K562 (cell line): ENCODE data around the gene NDUFB1. TPM values are rescaled to one million over a fixed set of nuclear protein-coding genes. Genes with fewer than 3 reads are reported as not detected.

ENCODE experiments used
- C11orf30 ChIP-seq: fragments of 450-650 bp; IDR thresholded peaks from 2 replicates; pipeline ENCODE4 v1.6.1; 2016; ENCODE audit warnings: low read depth, mild to moderate bottlenecking
- CREBBP ChIP-seq: IDR thresholded peaks from one replicate; pipeline ENCODE4 v1.6.1; 2012; ENCODE audit warnings: low read depth, mild to moderate bottlenecking, control low read depth, inconsistent platforms, low read length
- FOXP1 ChIP-seq: sonication (generic); formaldehyde crosslinking; IDR thresholded peaks from 2 replicates; pipeline ENCODE4 v1.8.0; 2022; ENCODE audit warnings: mild to moderate bottlenecking, missing genetic modification reagents
- HDAC3 ChIP-seq: fragments of 450-650 bp; IDR thresholded peaks from 2 replicates; pipeline ENCODE4 v1.6.1; 2018; ENCODE audit warnings: borderline replicate concordance, mild to moderate bottlenecking, moderate library complexity; ENCODE audit not compliant: partially characterized antibody
- HIVEP1 ChIP-seq: fragments of 250-450 bp; sonication (Bioruptor Pico); IDR thresholded peaks from 2 replicates; pipeline ENCODE4 v1.4.0; 2020; ENCODE audit warnings: mild to moderate bottlenecking
- NCOA4 ChIP-seq: fragments of 450-650 bp; IDR thresholded peaks from 2 replicates; pipeline ENCODE4 v1.6.1; 2018; ENCODE audit warnings: mild to moderate bottlenecking; ENCODE audit not compliant: partially characterized antibody
- NEUROD1 ChIP-seq: fragments of 150-350 bp; IDR thresholded peaks from 2 replicates; pipeline ENCODE4 v1.6.1; 2014; ENCODE audit warnings: borderline replicate concordance, low read length, low read depth; ENCODE audit not compliant: partially characterized antibody
- NONO ChIP-seq, 2 experiments: fragments of 200-400 bp in 1 of 2; fragments of 450-650 bp in 1 of 2; formaldehyde crosslinking in 1 of 2; IDR thresholded peaks; 2 replicates each; pipeline ENCODE4 v1.6.1; 2017; ENCODE audit warnings: low read depth in 2 of 2, mild to moderate bottlenecking in 2 of 2, moderate library complexity in 2 of 2, low read length in 1 of 2
- NR2C2 ChIP-seq, 2 experiments: fragments of 200-800 bp in 1 of 2; sonication (Bioruptor generic) in 1 of 2; sonication (generic) in 1 of 2; formaldehyde crosslinking in 1 of 2; IDR thresholded peaks; 2 replicates each; pipeline versions ENCODE4 v1.6.1 to v1.8.0; 2016 to 2022; ENCODE audit warnings: mild to moderate bottlenecking in 1 of 2, missing compliant biosample characterization in 1 of 2, missing genetic modification characterization in 1 of 2, missing genetic modification reagents in 1 of 2
- NUFIP1 ChIP-seq: fragments of 450-650 bp; IDR thresholded peaks from 2 replicates; pipeline ENCODE4 v1.6.1; 2018; ENCODE audit not compliant: partially characterized antibody
- PBX2 ChIP-seq, 2 experiments: IDR thresholded peaks in 1 of 2; conservative IDR thresholded peaks in 1 of 2; 2 replicates each; pipeline ENCODE4 v1.6.1; 2016; ENCODE audit warnings: low read depth in 2 of 2, mild to moderate bottlenecking in 1 of 2, missing compliant biosample characterization in 1 of 2, missing genetic modification characterization in 1 of 2, moderate library complexity in 1 of 2
- SNRNP70 ChIP-seq: fragments of 200-400 bp; formaldehyde crosslinking; optimal IDR thresholded peaks from 2 replicates; pipeline ENCODE3; 2017; ENCODE audit warnings: low read depth, low read length
- SP1 ChIP-seq: sonication (generic); formaldehyde crosslinking; IDR thresholded peaks from 2 replicates; pipeline ENCODE4 v1.8.1; 2022; ENCODE audit warnings: mild to moderate bottlenecking, missing genetic modification reagents
- ZNF197 ChIP-seq: fragments of 200-800 bp; sonication (Bioruptor generic); IDR thresholded peaks from 2 replicates; pipeline ENCODE4 v1.6.1; 2016; ENCODE audit warnings: low read depth, missing genetic modification characterization, missing compliant biosample characterization
- polyA plus RNA-seq, 8 experiments: library from polyadenylated mRNA; depleted of rRNA in 4 of 8; stranded (reverse) in 5 of 8; unstranded in 3 of 8; fragments of >200 nt; fragmentation: Nextera tagmentation in 2 of 8; fragmentation: Illumina TruSeq in 1 of 8; extraction: Ambion mirVana in 2 of 8; extraction: Trizol in 1 of 8; gene quantifications; 2 replicates each; pipeline versions ENCODE4 v1.2.1 to v1.2.3, GENCODE V29; 2011 to 2014; ENCODE audit warnings: inconsistent platforms in 1 of 8, missing spikeins in 1 of 8
- total RNA-seq, 7 experiments: library from RNA; depleted of rRNA in 6 of 7; stranded (reverse); fragments of >200 nt in 6 of 7; fragmentation: Illumina TruSeq in 2 of 7; extraction: Trizol in 2 of 7; gene quantifications; 2 replicates each; pipeline versions ENCODE4 v1.2.1 to v1.2.3, GENCODE V29; 2011 to 2021; ENCODE audit warnings: low replicate concordance in 1 of 7
- TF ChIP-seq, protein P1 (sequence below): fragments of 250-450 bp; sonication (Bioruptor Pico); IDR thresholded peaks from 2 replicates; pipeline ENCODE4 v1.9.0; 2021; ENCODE audit warnings: mild to moderate bottlenecking, inconsistent platforms
- TF ChIP-seq, protein P2 (sequence below): sonication (generic); IDR thresholded peaks from 2 replicates; pipeline ENCODE4 v1.6.1; 2016
- TF ChIP-seq, protein P3 (sequence below): fragments of 450-650 bp; IDR thresholded peaks from 2 replicates; pipeline ENCODE4 v1.7.0; 2016; ENCODE audit warnings: borderline replicate concordance

NDUFB1 gene
- total and polyA plus RNA-seq, 9 of the 15 experiments (the other 6 are each of a cell fraction or from before 2014, with no cell fraction given), result 102 to 767 (median 325) TPM

GRCh38 chr14:92121670-92122350 is at the start of gene NDUFB1, which contains the start of gene CPSF2 (continued):
- TF ChIP-seq PBX2 (CRISPR knock-in tag; IDR thresholded peaks at IDR 0.05; ENCODE audit: low read depth) (no peak), PBX2 (tag; conservative IDR thresholded peaks at IDR 0.05; ENCODE audit: low read depth) (no peak), FOXP1 (no peak), SNRNP70 (no peak), C11orf30 (peak; percentile 44; the same call in 1 of the 2 replicates), SP1 (CRISPR knock-in tag) (0 out of 2 replicates have a peak, but pooled peaks have one; percentile 14), ZNF197 (CRISPR knock-in tag) (no peak), HDAC3 (peak; percentile 18), NUFIP1 (peak; percentile 73), NEUROD1 (no peak), NCOA4 (no peak), HIVEP1 (CRISPR knock-in tag) (no peak), CREBBP (no peak), NONO (IDR thresholded peaks at IDR 0.05; ENCODE audit: low read depth in 2 of 2, low read length in 1 of 2) (peak; percentile 47 to 99; a peak in 3 of 4 replicates), NR2C2 (CRISPR knock-in tag; IDR thresholded peaks at IDR 0.05) (no peak), NR2C2 (tag; IDR thresholded peaks at IDR 0.05) (peak; percentile 95)
- TF ChIP-seq, protein P1, sequence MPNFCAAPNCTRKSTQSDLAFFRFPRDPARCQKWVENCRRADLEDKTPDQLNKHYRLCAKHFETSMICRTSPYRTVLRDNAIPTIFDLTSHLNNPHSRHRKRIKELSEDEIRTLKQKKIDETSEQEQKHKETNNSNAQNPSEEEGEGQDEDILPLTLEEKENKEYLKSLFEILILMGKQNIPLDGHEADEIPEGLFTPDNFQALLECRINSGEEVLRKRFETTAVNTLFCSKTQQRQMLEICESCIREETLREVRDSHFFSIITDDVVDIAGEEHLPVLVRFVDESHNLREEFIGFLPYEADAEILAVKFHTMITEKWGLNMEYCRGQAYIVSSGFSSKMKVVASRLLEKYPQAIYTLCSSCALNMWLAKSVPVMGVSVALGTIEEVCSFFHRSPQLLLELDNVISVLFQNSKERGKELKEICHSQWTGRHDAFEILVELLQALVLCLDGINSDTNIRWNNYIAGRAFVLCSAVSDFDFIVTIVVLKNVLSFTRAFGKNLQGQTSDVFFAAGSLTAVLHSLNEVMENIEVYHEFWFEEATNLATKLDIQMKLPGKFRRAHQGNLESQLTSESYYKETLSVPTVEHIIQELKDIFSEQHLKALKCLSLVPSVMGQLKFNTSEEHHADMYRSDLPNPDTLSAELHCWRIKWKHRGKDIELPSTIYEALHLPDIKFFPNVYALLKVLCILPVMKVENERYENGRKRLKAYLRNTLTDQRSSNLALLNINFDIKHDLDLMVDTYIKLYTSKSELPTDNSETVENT (CRISPR knock-in tag), result no peak
- TF ChIP-seq, protein P2, sequence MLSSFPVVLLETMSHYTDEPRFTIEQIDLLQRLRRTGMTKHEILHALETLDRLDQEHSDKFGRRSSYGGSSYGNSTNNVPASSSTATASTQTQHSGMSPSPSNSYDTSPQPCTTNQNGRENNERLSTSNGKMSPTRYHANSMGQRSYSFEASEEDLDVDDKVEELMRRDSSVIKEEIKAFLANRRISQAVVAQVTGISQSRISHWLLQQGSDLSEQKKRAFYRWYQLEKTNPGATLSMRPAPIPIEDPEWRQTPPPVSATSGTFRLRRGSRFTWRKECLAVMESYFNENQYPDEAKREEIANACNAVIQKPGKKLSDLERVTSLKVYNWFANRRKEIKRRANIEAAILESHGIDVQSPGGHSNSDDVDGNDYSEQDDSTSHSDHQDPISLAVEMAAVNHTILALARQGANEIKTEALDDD, result no peak
- TF ChIP-seq, protein P3, sequence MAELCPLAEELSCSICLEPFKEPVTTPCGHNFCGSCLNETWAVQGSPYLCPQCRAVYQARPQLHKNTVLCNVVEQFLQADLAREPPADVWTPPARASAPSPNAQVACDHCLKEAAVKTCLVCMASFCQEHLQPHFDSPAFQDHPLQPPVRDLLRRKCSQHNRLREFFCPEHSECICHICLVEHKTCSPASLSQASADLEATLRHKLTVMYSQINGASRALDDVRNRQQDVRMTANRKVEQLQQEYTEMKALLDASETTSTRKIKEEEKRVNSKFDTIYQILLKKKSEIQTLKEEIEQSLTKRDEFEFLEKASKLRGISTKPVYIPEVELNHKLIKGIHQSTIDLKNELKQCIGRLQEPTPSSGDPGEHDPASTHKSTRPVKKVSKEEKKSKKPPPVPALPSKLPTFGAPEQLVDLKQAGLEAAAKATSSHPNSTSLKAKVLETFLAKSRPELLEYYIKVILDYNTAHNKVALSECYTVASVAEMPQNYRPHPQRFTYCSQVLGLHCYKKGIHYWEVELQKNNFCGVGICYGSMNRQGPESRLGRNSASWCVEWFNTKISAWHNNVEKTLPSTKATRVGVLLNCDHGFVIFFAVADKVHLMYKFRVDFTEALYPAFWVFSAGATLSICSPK, result no peak
